Glutamatergic neuron (in vitro differentiated cells): ENCODE measurements around the gene CHI3L1. TPM values are rescaled to one million over a fixed set of nuclear protein-coding genes. Genes with fewer than 3 reads are reported as not detected.

Source experiments
- DNase-seq: peaks from one replicate; pipeline ENCODE4 v3.0.0; 2022
- H3K27ac Mint-ChIP-seq: one replicate; pipeline ENCODE4 v1.8.0; 2020; ENCODE audit warnings: mild to moderate bottlenecking, mixed read lengths, inconsistent platforms; ENCODE audit not compliant: unreplicated experiment
- H3K27me3 Mint-ChIP-seq: one replicate; pipeline ENCODE4 v1.8.0; 2020; ENCODE audit warnings: mild to moderate bottlenecking, moderate library complexity, mixed read lengths, inconsistent platforms; ENCODE audit not compliant: unreplicated experiment
- H3K36me3 Mint-ChIP-seq: one replicate; pipeline ENCODE4 v1.8.0; 2020; ENCODE audit warnings: mild to moderate bottlenecking, mixed read lengths, inconsistent platforms; ENCODE audit not compliant: unreplicated experiment
- H3K4me1 Mint-ChIP-seq: one replicate; pipeline ENCODE4 v1.8.0; 2020; ENCODE audit warnings: mild to moderate bottlenecking, low read depth, mixed read lengths, inconsistent platforms; ENCODE audit not compliant: unreplicated experiment
- H3K4me3 Mint-ChIP-seq: one replicate; pipeline ENCODE4 v1.8.0; 2020; ENCODE audit warnings: mild to moderate bottlenecking, mixed read lengths, inconsistent platforms; ENCODE audit not compliant: unreplicated experiment
- H3K9me3 Mint-ChIP-seq: one replicate; pipeline ENCODE4 v1.8.0; 2020; ENCODE audit warnings: mild to moderate bottlenecking, moderate library complexity, mixed read lengths, inconsistent platforms; ENCODE audit not compliant: unreplicated experiment
- total RNA-seq: library from RNA; stranded (reverse); fragmentation: NEBNext Ultra II Directional; extraction: Animal tissue kit (Norgen Biotek cat#: 25700); gene quantifications from one replicate; pipeline ENCODE4 v1.2.1, GENCODE V29; 2021; ENCODE audit not compliant: unreplicated experiment
- TF ChIP-seq, protein P1 (sequence below): fragments of 200-600 bp; sonication (generic); IDR thresholded peaks from one replicate; pipeline ENCODE4 v1.5.0; 2021; ENCODE audit not compliant: partially characterized antibody, unreplicated experiment

CHI3L1 gene
- total RNA-seq, 1 donor from 2014 or later: not detected

- H3K9me3 Mint-ChIP-seq: peaks cover 2% of the 10 kb centered on the region
- H3K4me1 Mint-ChIP-seq: peaks cover 10% of the 10 kb centered on the region
- H3K36me3 Mint-ChIP-seq: no peaks in the 10 kb centered on the region
- no peak for DNase-seq
- TF ChIP-seq, protein P1, sequence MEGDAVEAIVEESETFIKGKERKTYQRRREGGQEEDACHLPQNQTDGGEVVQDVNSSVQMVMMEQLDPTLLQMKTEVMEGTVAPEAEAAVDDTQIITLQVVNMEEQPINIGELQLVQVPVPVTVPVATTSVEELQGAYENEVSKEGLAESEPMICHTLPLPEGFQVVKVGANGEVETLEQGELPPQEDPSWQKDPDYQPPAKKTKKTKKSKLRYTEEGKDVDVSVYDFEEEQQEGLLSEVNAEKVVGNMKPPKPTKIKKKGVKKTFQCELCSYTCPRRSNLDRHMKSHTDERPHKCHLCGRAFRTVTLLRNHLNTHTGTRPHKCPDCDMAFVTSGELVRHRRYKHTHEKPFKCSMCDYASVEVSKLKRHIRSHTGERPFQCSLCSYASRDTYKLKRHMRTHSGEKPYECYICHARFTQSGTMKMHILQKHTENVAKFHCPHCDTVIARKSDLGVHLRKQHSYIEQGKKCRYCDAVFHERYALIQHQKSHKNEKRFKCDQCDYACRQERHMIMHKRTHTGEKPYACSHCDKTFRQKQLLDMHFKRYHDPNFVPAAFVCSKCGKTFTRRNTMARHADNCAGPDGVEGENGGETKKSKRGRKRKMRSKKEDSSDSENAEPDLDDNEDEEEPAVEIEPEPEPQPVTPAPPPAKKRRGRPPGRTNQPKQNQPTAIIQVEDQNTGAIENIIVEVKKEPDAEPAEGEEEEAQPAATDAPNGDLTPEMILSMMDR: no peak
- no peak overlapping the region for H3K27ac Mint-ChIP-seq
- no peak overlapping the region for H3K4me3 Mint-ChIP-seq
- peaks cover 9% of the 10 kb centered on the region for H3K27me3 Mint-ChIP-seq
Observed at GRCh38 chr1:203183828-203184227, 2.7 kb downstream of the CHI3L1 start.

GRCh38 chr1:203182387-203182953 is 4.0 kb downstream of the CHI3L1 start:
- peaks cover 17% of the 10 kb centered on the region for H3K4me1 Mint-ChIP-seq
- H3K4me3 Mint-ChIP-seq: no peak overlapping the region
- H3K36me3 Mint-ChIP-seq: no peaks in the 10 kb centered on the region
- TF ChIP-seq, protein P1: no peak
- H3K9me3 Mint-ChIP-seq: peaks cover 6% of the 10 kb centered on the region
- DNase-seq: no peak
- no peak overlapping the region for H3K27ac Mint-ChIP-seq
- H3K27me3 Mint-ChIP-seq: peaks cover 12% of the 10 kb centered on the region

GRCh38 chr1:203181586-203182386 is 4.7 kb downstream of the CHI3L1 start:
- H3K27me3 Mint-ChIP-seq: peaks cover 15% of the 10 kb centered on the region
- no peak overlapping the region for H3K4me3 Mint-ChIP-seq
- peaks cover 17% of the 10 kb centered on the region for H3K4me1 Mint-ChIP-seq
- H3K27ac Mint-ChIP-seq: no peak overlapping the region
- H3K9me3 Mint-ChIP-seq: peaks cover 8% of the 10 kb centered on the region
- H3K36me3 Mint-ChIP-seq: no peaks in the 10 kb centered on the region
- DNase-seq: no peak
- TF ChIP-seq, protein P1: no peak

- no peak for DNase-seq
- peaks cover 13% of the 10 kb centered on the region for H3K27me3 Mint-ChIP-seq
- TF ChIP-seq, protein P1: no peak
- H3K27ac Mint-ChIP-seq: no peak overlapping the region
- H3K4me1 Mint-ChIP-seq: peaks cover 19% of the 10 kb centered on the region
- H3K36me3 Mint-ChIP-seq: no peaks in the 10 kb centered on the region
- peaks cover 10% of the 10 kb centered on the region for H3K9me3 Mint-ChIP-seq
- no peak overlapping the region for H3K4me3 Mint-ChIP-seq
Observed at GRCh38 chr1:203180611-203181330, 5.7 kb downstream of the CHI3L1 start.
